Keratinocyte (primary cell): ENCODE measurements around the gene MEP1B. TPM values are rescaled to one million over a fixed set of nuclear protein-coding genes. Genes with fewer than 3 reads are reported as not detected.

Source experiments
- DNase-seq: peaks from one replicate; pipeline ENCODE4 v3.0.0-alpha.2; 2011; ENCODE audit warnings: low read depth, missing footprints, low spot score
- FAIRE-seq: peaks from 2 replicates; lab custom pipeline; 2011; peaks lifted over from hg19 to GRCh38; lab: Jason Lieb, UNC
- H2AFZ ChIP-seq: 2 replicates; pipeline ENCODE4 v1.6.0; 2012; ENCODE audit warnings: low read length, control low read depth, inconsistent platforms; ENCODE audit not compliant: control insufficient read depth
- H3K27ac ChIP-seq: 2 replicates; pipeline ENCODE4 v1.5.1; 2011; ENCODE audit warnings: low read length; ENCODE audit not compliant: control insufficient read depth, insufficient read depth
- H3K27me3 ChIP-seq: 3 replicates; pipeline ENCODE4 v1.6.0; 2011; ENCODE audit warnings: low read length; ENCODE audit not compliant: control insufficient read depth, insufficient read depth; ENCODE audit errors: extremely low read depth
- H3K36me3 ChIP-seq, 2 experiments: 2 replicates in 1 of 2; 3 replicates in 1 of 2; pipeline ENCODE4 v1.5.1; 2011; ENCODE audit warnings: low read length in 2 of 2, mild to moderate bottlenecking in 1 of 2; ENCODE audit not compliant: control insufficient read depth in 2 of 2, insufficient read depth in 2 of 2; ENCODE audit errors: extremely low read depth in 1 of 2
- H3K4me1 ChIP-seq: 3 replicates; pipeline ENCODE4 v1.5.1; 2011; ENCODE audit warnings: low read length; ENCODE audit not compliant: control insufficient read depth, insufficient read depth; ENCODE audit errors: extremely low read depth
- H3K4me2 ChIP-seq: 3 replicates; pipeline ENCODE4 v1.6.0; 2011; ENCODE audit warnings: low read depth, low read length; ENCODE audit not compliant: control insufficient read depth, insufficient read depth; ENCODE audit errors: extremely low read depth
- H3K4me3 ChIP-seq, 3 experiments: fragments of 200-600 bp in 1 of 3; sonication (generic) in 1 of 3; 2 replicates in 2 of 3; 3 replicates in 1 of 3; pipeline ENCODE4 v1.5.1; 2011 to 2016; ENCODE audit warnings: low read length in 3 of 3, mild to moderate bottlenecking in 3 of 3, control low read depth in 2 of 3, inconsistent platforms in 1 of 3, low read depth in 1 of 3, mixed read lengths in 1 of 3, mixed run types in 1 of 3, moderate library complexity in 1 of 3; ENCODE audit not compliant: control insufficient read depth in 2 of 3, insufficient read depth in 2 of 3; ENCODE audit errors: extremely low read depth in 1 of 3
- H3K79me2 ChIP-seq: 2 replicates; pipeline ENCODE4 v1.6.0; 2012; ENCODE audit warnings: low read length; ENCODE audit not compliant: control insufficient read depth, insufficient read depth
- H3K9ac ChIP-seq: 3 replicates; pipeline ENCODE4 v1.6.0; 2011; ENCODE audit warnings: low read length; ENCODE audit not compliant: control insufficient read depth, insufficient read depth; ENCODE audit errors: extremely low read depth
- H3K9me1 ChIP-seq: 3 replicates; pipeline ENCODE4 v1.6.0; 2011; ENCODE audit warnings: low read length; ENCODE audit not compliant: control insufficient read depth, insufficient read depth; ENCODE audit errors: extremely low read depth
- H3K9me3 ChIP-seq: 2 replicates; pipeline ENCODE4 v1.5.1; 2012; ENCODE audit warnings: low read depth, low read length; ENCODE audit not compliant: control insufficient read depth
- H4K20me1 ChIP-seq: 3 replicates; pipeline ENCODE4 v1.6.0; 2011; ENCODE audit warnings: low read length; ENCODE audit not compliant: control insufficient read depth, insufficient read depth; ENCODE audit errors: extremely low read depth
- EZH2 ChIP-seq: IDR thresholded peaks from one replicate; pipeline ENCODE4 v1.6.1; 2012; ENCODE audit warnings: inconsistent platforms, mild to moderate bottlenecking, low read length, moderate library complexity
- dilution Hi-C: fragments of 300-500 bp; cut with MboI; formaldehyde crosslinking; loops from one replicate; pipeline ENCODE4 v1.7.0; 2020; ENCODE audit warnings: low sequenced_read_pairs; ENCODE audit not compliant: extremely low pct_ligation_motif_present
- polyA plus RNA-seq, 5 experiments: library from polyadenylated mRNA; depleted of rRNA in 3 of 5; stranded (reverse) in 3 of 5; stranded (forward) in 1 of 5; unstranded in 1 of 5; fragments of >200 nt; gene quantifications; 1 replicate in 1 of 5; 2 replicates in 3 of 5; 3 replicates in 1 of 5; pipeline versions ENCODE4 v1.2.1 to v1.2.3, GENCODE V29; 2011 to 2012; ENCODE audit warnings: missing spikeins in 2 of 5, low read depth in 1 of 5, low replicate concordance in 1 of 5
- TF ChIP-seq, protein P1 (sequence below), 3 experiments: IDR thresholded peaks in 1 of 3; conservative IDR thresholded peaks in 1 of 3; optimal IDR thresholded peaks in 1 of 3; 2 replicates in 2 of 3; 3 replicates in 1 of 3; pipeline versions ENCODE3 to v1.5.1; 2011; ENCODE audit warnings: low read length in 3 of 3, mild to moderate bottlenecking in 3 of 3, moderate library complexity in 2 of 3, control low read depth in 1 of 3, inconsistent platforms in 1 of 3; ENCODE audit not compliant: insufficient read depth in 2 of 3; ENCODE audit errors: extremely low read depth in 1 of 3

MEP1B gene
- polyA plus RNA-seq, 1 donor (not counting 4 experiments of a cell fraction or from before 2014, with no cell fraction given): 0.03 TPM

DNA sequence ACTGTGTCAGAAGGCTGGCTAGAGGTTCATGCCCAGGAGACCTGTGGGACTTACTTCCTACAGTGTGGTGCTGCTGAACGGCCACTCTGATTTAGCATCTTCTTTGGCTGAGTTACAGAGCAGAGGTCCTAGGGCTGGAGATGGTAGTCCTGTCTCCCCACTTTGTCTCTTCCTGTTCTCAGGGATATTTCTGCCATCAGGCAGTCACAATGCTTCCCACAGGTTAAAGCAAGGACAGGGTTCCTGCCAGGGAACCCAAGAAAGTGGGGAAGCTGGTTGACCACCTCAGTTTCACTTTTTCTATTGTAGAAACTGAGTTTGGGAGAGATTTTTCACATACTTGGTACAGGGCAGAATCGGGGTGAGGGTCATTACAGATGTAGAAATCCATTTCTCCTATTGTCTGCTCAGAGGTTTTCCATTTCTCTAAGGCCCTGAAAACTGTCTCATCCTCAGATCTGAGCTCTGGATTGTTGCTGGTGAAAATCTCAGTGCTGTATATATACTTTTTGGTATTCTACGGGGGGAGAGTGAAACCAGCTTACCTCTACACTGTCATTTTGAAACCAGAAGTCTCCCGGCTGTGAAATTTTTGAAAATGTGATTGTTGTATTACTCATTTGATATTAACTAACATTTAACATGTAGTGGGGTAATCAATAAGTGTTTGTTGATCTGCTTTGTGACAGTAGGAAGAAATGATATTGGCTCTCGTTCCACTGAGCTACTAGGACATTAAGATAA, 37.0 kb upstream of the MEP1B start:
- H4K20me1 ChIP-seq: no peaks in the 10 kb centered on the region
- no peaks in the 10 kb centered on the region for H3K79me2 ChIP-seq
- H3K36me3 ChIP-seq: no peaks in the 10 kb centered on the region
- H2AFZ ChIP-seq: no peak overlapping the region
- H3K4me2 ChIP-seq: no peak overlapping the region
- DNase-seq (no peak), FAIRE-seq (no peak)
- no peaks in the 10 kb centered on the region for H3K4me1 ChIP-seq
- H3K9me3 ChIP-seq: no peaks in the 10 kb centered on the region
- no peaks in the 10 kb centered on the region for H3K9me1 ChIP-seq
- no peak overlapping the region for H3K4me3 ChIP-seq
- H3K27ac ChIP-seq: no peak overlapping the region
- H3K9ac ChIP-seq: no peak overlapping the region
- H3K27me3 ChIP-seq: no peaks in the 10 kb centered on the region
- dilution Hi-C loops: no loop called here
- TF ChIP-seq, protein P1, sequence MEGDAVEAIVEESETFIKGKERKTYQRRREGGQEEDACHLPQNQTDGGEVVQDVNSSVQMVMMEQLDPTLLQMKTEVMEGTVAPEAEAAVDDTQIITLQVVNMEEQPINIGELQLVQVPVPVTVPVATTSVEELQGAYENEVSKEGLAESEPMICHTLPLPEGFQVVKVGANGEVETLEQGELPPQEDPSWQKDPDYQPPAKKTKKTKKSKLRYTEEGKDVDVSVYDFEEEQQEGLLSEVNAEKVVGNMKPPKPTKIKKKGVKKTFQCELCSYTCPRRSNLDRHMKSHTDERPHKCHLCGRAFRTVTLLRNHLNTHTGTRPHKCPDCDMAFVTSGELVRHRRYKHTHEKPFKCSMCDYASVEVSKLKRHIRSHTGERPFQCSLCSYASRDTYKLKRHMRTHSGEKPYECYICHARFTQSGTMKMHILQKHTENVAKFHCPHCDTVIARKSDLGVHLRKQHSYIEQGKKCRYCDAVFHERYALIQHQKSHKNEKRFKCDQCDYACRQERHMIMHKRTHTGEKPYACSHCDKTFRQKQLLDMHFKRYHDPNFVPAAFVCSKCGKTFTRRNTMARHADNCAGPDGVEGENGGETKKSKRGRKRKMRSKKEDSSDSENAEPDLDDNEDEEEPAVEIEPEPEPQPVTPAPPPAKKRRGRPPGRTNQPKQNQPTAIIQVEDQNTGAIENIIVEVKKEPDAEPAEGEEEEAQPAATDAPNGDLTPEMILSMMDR (optimal IDR thresholded peaks at IDR 0.05 in 1 of 3, IDR thresholded peaks at IDR 0.05 in 1 of 3, conservative IDR thresholded peaks at IDR 0.05 in 1 of 3; ENCODE audit: extremely low read depth in 1 of 3, insufficient read depth in 2 of 3, low read length in 3 of 3): no peak
- TF ChIP-seq EZH2: no peak

DNA sequence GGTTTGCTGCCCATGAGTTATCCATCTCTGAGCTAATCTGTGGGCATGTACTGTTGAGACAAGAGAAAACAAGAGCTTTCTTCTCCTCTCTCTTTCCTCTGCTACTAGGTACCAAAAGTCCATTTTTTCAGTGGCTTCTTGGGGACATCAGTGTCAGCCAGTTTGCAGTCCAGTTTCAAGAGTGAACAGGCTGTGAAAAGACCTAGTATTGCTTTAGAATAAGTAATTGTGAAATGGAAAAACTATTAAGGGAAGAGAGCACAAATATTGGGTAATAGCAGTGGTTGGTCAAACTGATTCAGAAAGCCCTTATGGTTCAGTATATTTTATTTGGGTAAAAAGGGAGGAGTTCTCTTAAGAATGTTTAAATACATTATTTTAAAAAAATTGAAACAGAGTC, 33.0 kb upstream of the MEP1B start:
- H3K9me1 ChIP-seq: no peaks in the 10 kb centered on the region
- H2AFZ ChIP-seq: no peak overlapping the region
- H3K27ac ChIP-seq: no peak overlapping the region
- dilution Hi-C loops: no loop called here
- TF ChIP-seq, protein P1 (optimal IDR thresholded peaks at IDR 0.05 in 1 of 3, IDR thresholded peaks at IDR 0.05 in 1 of 3, conservative IDR thresholded peaks at IDR 0.05 in 1 of 3; ENCODE audit: extremely low read depth in 1 of 3, insufficient read depth in 2 of 3, low read length in 3 of 3): no peak
- no peak for TF ChIP-seq EZH2
- peaks cover 2% of the 10 kb centered on the region for H3K4me1 ChIP-seq
- H3K4me3 ChIP-seq: no peak overlapping the region
- H3K9me3 ChIP-seq: no peaks in the 10 kb centered on the region
- H3K36me3 ChIP-seq: no peaks in the 10 kb centered on the region
- no peak overlapping the region for H3K9ac ChIP-seq
- H3K79me2 ChIP-seq: no peaks in the 10 kb centered on the region
- H3K4me2 ChIP-seq: no peak overlapping the region
- no peaks in the 10 kb centered on the region for H4K20me1 ChIP-seq
- no peak for FAIRE-seq
- H3K27me3 ChIP-seq: no peaks in the 10 kb centered on the region
- no peak for DNase-seq
